ENCODE results near the gene PRPF6. TPM values are rescaled to one million over a fixed set of nuclear protein-coding genes. Genes with fewer than 3 reads are reported as not detected.
"Not testable (repeated sequence)": the region's sequence is repeated elsewhere in the genome, so short reads cannot be mapped to it uniquely, and the experiment has no call there.

The PRPF6 gene
- total and polyA plus RNA-seq, 10 donors, result 39.9 to 71.1 (median 60.8) TPM

GRCh38 chr20:63969838-63970713 lies 10.9 kb upstream of the PRPF6 start, which contains the start of gene ZNF512B:
ZNF512B (minus strand) TSS chr20:63969930; CDS start chr20:63967950, 1,980 bp downstream.
- H3K4me1 ChIP-seq, result peaks cover 16 to 64% (median 40%) of the 10 kb centered on the region in 6 donors
- H3K4me3 ChIP-seq, result peak within 1 kb of the TSS; percentile 39 to 78 (median 52)
- peaks cover 0 to 31% (median 8%) of the 10 kb centered on the region in 6 donors for H3K36me3 ChIP-seq
- H3K9me3 ChIP-seq, result peaks cover 0 to 7% (median 0%) of the 10 kb centered on the region in 8 donors
- 4 to 11% (median 9%) methylated on average over 19 to 68 of the region's 73 CpGs for WGBS, 5 donors
- peak within 1 kb of the TSS in 7 of 8 donors; percentile 15 to 73 (median 69) for H3K27ac ChIP-seq
- DNase-seq, result peak; percentile 82
- H3K27me3 ChIP-seq (replicated peaks in 1 of 7), result peaks cover 0 to 3% (median 0%) of the 10 kb centered on the region in 7 donors
- intact Hi-C loops (cut with DNase I; ENCODE audit: low total_unique reads), result loop anchor here (5.0 kb wide), 1 partner anchor 433 kb away; the partner anchor contains the start of gene PTK6
- TF ChIP-seq CTCF (IDR thresholded peaks at IDR 0.05 in 8 of 11, conservative IDR thresholded peaks at IDR 0.05 in 3 of 11) (no peak), POLR2AphosphoS5 (IDR thresholded peaks at IDR 0.05) (peak in 2 of 3 donors; percentile 40 to 44), POLR2A (IDR thresholded peaks at IDR 0.05) (no peak)

- intact Hi-C loops (cut with DNase I; ENCODE audit: low total_unique reads), result loop anchor here (5.0 kb wide), 1 partner anchor 434 kb away; the partner anchor contains the start of gene PTK6
- 89 to 97% (median 92%) methylated on average over 5 of the region's 5 CpGs for WGBS, 5 donors
- H3K36me3 ChIP-seq, result peaks cover 0 to 39% (median 11%) of the 10 kb centered on the region in 6 donors
Observed at GRCh38 chr20:63970714-63971431, 10.1 kb upstream of the PRPF6 start.

GRCh38 chr20:63971960-63972311 lies 9.0 kb upstream of the PRPF6 start:
- not testable (repeated sequence) for DNase-seq; H3K27me3 ChIP-seq (replicated peaks in 1 of 7); H3K4me3 ChIP-seq; H3K9me3 ChIP-seq
- intact Hi-C loops (cut with DNase I; ENCODE audit: low total_unique reads), result loop anchor here (2.0 to 5.0 kb wide), 2 partner anchors 63 to 435 kb away; partner anchors contain the start of gene PTK6
- 62 to 74% (median 67%) methylated on average over 10 of the region's 10 CpGs for WGBS, 5 donors
- Histone ChIP-seq H3K36me3 (peaks cover 0 to 33% (median 3%) of the 10 kb centered on the region in 6 donors), H3K4me1 (peaks cover 16 to 67% (median 40%) of the 10 kb centered on the region in 6 donors), H3K27ac (peak overlapping the region in 7 of 8 donors; percentile 26 to 68 (median 54))

More at GRCh38 chr20:63970714-63971431, 10.1 kb upstream of the PRPF6 start:
- peaks cover 0 to 7% (median 0%) of the 10 kb centered on the region in 8 donors for H3K9me3 ChIP-seq
- DNase-seq, result no peak
- TF ChIP-seq POLR2A (IDR thresholded peaks at IDR 0.05), result no peak
- no peak for TF ChIP-seq CTCF (IDR thresholded peaks at IDR 0.05 in 8 of 11, conservative IDR thresholded peaks at IDR 0.05 in 3 of 11)
- TF ChIP-seq POLR2AphosphoS5 (IDR thresholded peaks at IDR 0.05), result no peak
- H3K4me1 ChIP-seq, result peaks cover 16 to 64% (median 40%) of the 10 kb centered on the region in 6 donors
- H3K4me3 ChIP-seq, result peak overlapping the region in 1 of 8 donors; percentile 78
- H3K27me3 ChIP-seq (replicated peaks in 1 of 7), result peaks cover 0 to 3% (median 0%) of the 10 kb centered on the region in 7 donors
- H3K27ac ChIP-seq, result peak overlapping the region in 3 of 8 donors; percentile 46 to 73 (median 58)

Measured in spleen (tissue), 11 donors.